Karpas-422 (cell line): Measurements from ENCODE around the gene HUNK. TPM values are rescaled to one million over a fixed set of nuclear protein-coding genes. Genes with fewer than 3 reads are reported as not detected.

Source experiments
- DNase-seq: peaks from one replicate; pipeline ENCODE4 v3.0.0-alpha.2; 2015
- H2AFZ ChIP-seq: fragments of 200-600 bp; sonication (generic); 2 replicates; pipeline ENCODE4 v1.6.1; 2014; ENCODE audit warnings: antibody characterized with exemption, low read length, mixed read lengths
- H3K27ac ChIP-seq: fragments of 200-600 bp; sonication (generic); 2 replicates; pipeline ENCODE4 v1.5.1; 2014; ENCODE audit warnings: mild to moderate bottlenecking, low read length, moderate library complexity
- H3K27me3 ChIP-seq: fragments of 200-600 bp; sonication (generic); 2 replicates; pipeline ENCODE4 v1.6.1; 2014; ENCODE audit warnings: low read length, mixed read lengths
- H3K36me3 ChIP-seq: fragments of 200-600 bp; sonication (generic); 2 replicates; pipeline ENCODE4 v1.6.1; 2014; ENCODE audit warnings: low read length, mixed read lengths; ENCODE audit not compliant: insufficient read depth
- H3K4me1 ChIP-seq: fragments of 200-600 bp; sonication (generic); 2 replicates; pipeline ENCODE4 v1.6.1; 2014; ENCODE audit warnings: mild to moderate bottlenecking, low read length, mixed read lengths
- H3K4me2 ChIP-seq: fragments of 200-600 bp; sonication (generic); 2 replicates; pipeline ENCODE4 v1.6.1; 2014; ENCODE audit warnings: low read length, low read depth, mild to moderate bottlenecking; ENCODE audit not compliant: poor library complexity, severe bottlenecking
- H3K4me3 ChIP-seq: fragments of 200-600 bp; sonication (generic); 2 replicates; pipeline ENCODE4 v1.5.1; 2014; ENCODE audit warnings: mild to moderate bottlenecking, antibody characterized with exemption, low read length, mixed read lengths
- H3K79me2 ChIP-seq: fragments of 200-600 bp; sonication (generic); 2 replicates; pipeline ENCODE4 v1.6.1; 2014; ENCODE audit warnings: mild to moderate bottlenecking, low read length, mixed read lengths
- H3K9ac ChIP-seq: fragments of 200-600 bp; sonication (generic); 2 replicates; pipeline ENCODE4 v1.6.0; 2014; ENCODE audit warnings: low read length
- H3K9me2 ChIP-seq: fragments of 200-600 bp; sonication (generic), shearing (Covaris generic); replicated peaks from 2 replicates; pipeline ENCODE4 v1.6.0; 2014; ENCODE audit warnings: mild to moderate bottlenecking, low read length, moderate library complexity; ENCODE audit not compliant: insufficient read depth
- H3K9me3 ChIP-seq: fragments of 300-700, 200-600 bp; sonication (generic); 2 replicates; pipeline ENCODE4 v1.6.1; 2014; ENCODE audit warnings: low read length, mixed read lengths
- H4K20me1 ChIP-seq: fragments of 200-600 bp; sonication (generic); 2 replicates; pipeline ENCODE4 v1.6.1; 2014; ENCODE audit warnings: mild to moderate bottlenecking, antibody characterized with exemption, low read length, low read depth; ENCODE audit not compliant: insufficient read depth
- total RNA-seq: library from RNA; depleted of rRNA; stranded (reverse); fragments of >200 nt; shearing (Covaris generic); gene quantifications from 2 replicates; pipeline ENCODE4 v1.2.3, GENCODE V29; 2014; ENCODE audit warnings: low replicate concordance

HUNK gene
- total RNA-seq, 1 experiment from 2014 or later: not detected

- Histone ChIP-seq H3K4me1 (no peaks in the 10 kb centered on the region), H3K4me2 (no peak overlapping the region), H3K27me3 (no peaks in the 10 kb centered on the region), H3K9ac (no peak overlapping the region), H3K36me3 (no peaks in the 10 kb centered on the region), H3K4me3 (no peak overlapping the region), H4K20me1 (no peaks in the 10 kb centered on the region), H3K79me2 (no peaks in the 10 kb centered on the region), H3K9me3 (no peaks in the 10 kb centered on the region), H3K27ac (no peak overlapping the region), H3K9me2 (no peaks in the 10 kb centered on the region), H2AFZ (no peak overlapping the region)
- no peak for DNase-seq
Observed at GRCh38 chr21:31893851-31894415, 21.1 kb downstream of the HUNK start.

DNA sequence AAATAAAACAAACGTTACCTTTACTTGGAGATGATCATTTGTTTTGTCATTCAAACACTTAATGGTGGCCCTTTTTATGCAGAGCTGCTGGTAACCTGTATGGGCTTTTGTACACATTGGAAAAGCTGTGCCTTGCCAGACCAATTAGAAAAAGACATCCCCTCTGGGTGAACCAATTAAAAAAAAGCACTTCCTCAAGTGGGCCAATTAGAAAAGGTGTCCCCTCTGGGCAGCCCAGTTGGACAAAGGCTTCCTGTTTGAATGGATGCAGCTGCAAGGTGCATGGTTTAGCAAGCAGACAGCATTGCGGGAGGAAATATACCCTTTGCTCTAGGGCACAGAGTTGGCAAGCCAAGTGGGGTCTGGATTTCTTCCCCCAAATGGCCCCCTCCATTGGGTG, 21.6 kb downstream of the HUNK start:
- no peak overlapping the region for H3K4me2 ChIP-seq
- DNase-seq: peak; percentile 65
- H3K36me3 ChIP-seq: no peaks in the 10 kb centered on the region
- no peaks in the 10 kb centered on the region for H3K4me1 ChIP-seq
- no peak overlapping the region for H2AFZ ChIP-seq
- H3K9me2 ChIP-seq: no peaks in the 10 kb centered on the region
- no peaks in the 10 kb centered on the region for H3K27me3 ChIP-seq
- no peak overlapping the region for H3K27ac ChIP-seq
- no peak overlapping the region for H3K9ac ChIP-seq
- H3K79me2 ChIP-seq: no peaks in the 10 kb centered on the region
- H4K20me1 ChIP-seq: no peaks in the 10 kb centered on the region
- H3K9me3 ChIP-seq: no peaks in the 10 kb centered on the region
- H3K4me3 ChIP-seq: no peak overlapping the region

GRCh38 chr21:31895077-31895835, 22.4 kb downstream of the HUNK start:
- Histone ChIP-seq H2AFZ (no peak overlapping the region), H3K4me2 (no peak overlapping the region), H3K9ac (no peak overlapping the region), H3K9me2 (no peaks in the 10 kb centered on the region), H3K36me3 (no peaks in the 10 kb centered on the region), H3K4me1 (no peaks in the 10 kb centered on the region), H3K9me3 (no peaks in the 10 kb centered on the region), H4K20me1 (no peaks in the 10 kb centered on the region), H3K79me2 (no peaks in the 10 kb centered on the region), H3K4me3 (no peak overlapping the region), H3K27ac (no peak overlapping the region), H3K27me3 (no peaks in the 10 kb centered on the region)
- no peak for DNase-seq

DNA sequence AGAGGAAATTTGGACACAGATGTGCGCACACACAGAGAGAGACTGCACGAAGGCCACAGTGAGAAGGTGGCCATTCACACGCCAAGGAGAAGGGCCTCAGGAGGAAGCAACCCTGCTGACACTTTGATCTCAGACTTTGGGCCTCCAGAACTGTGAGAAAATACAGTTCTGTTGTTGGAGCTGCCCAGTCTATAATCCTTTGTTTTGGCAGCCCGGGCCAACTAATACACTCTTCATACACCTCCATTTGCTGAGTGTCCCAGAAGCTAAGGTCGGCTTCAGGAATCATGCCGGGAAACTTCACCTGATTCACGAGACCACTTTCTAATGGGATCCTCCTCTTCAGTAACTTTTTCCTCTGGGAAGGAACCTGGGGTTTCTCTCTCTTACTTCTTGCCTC, 23.2 kb downstream of the HUNK start:
- no peak for DNase-seq
- Histone ChIP-seq H2AFZ (no peak overlapping the region), H3K36me3 (no peaks in the 10 kb centered on the region), H3K27me3 (no peaks in the 10 kb centered on the region), H3K4me1 (no peaks in the 10 kb centered on the region), H3K9me2 (no peaks in the 10 kb centered on the region), H3K27ac (no peak overlapping the region), H3K79me2 (no peaks in the 10 kb centered on the region), H4K20me1 (no peaks in the 10 kb centered on the region), H3K9ac (no peak overlapping the region), H3K4me2 (no peak overlapping the region), H3K4me3 (no peak overlapping the region), H3K9me3 (no peaks in the 10 kb centered on the region)

DNA sequence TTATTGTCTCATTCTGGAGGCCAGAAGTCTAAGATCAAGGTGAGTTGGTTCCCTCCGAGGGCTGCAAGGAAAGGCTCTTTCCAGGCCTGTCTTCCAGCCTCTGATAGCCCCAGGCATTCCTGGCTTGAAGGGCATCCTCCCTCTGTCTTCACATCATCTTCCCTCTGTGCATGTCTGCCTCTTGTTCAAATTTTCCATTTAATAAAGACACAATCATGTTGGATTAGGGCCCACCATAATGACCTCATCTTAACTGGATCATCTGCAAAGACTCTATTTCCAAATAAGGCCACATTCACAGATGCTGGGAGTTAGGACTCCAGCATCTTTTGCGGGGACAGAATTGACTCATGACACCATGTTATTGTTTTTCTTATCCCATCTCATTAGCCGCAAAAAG, 24.5 kb downstream of the HUNK start:
- no peaks in the 10 kb centered on the region for H3K79me2 ChIP-seq
- H4K20me1 ChIP-seq: no peaks in the 10 kb centered on the region
- H3K9ac ChIP-seq: no peak overlapping the region
- H3K4me1 ChIP-seq: no peaks in the 10 kb centered on the region
- H3K9me3 ChIP-seq: no peaks in the 10 kb centered on the region
- H2AFZ ChIP-seq: no peak overlapping the region
- no peak for DNase-seq
- no peak overlapping the region for H3K4me2 ChIP-seq
- H3K27me3 ChIP-seq: no peaks in the 10 kb centered on the region
- H3K4me3 ChIP-seq: no peak overlapping the region
- no peaks in the 10 kb centered on the region for H3K9me2 ChIP-seq
- no peaks in the 10 kb centered on the region for H3K36me3 ChIP-seq
- H3K27ac ChIP-seq: no peak overlapping the region

DNA sequence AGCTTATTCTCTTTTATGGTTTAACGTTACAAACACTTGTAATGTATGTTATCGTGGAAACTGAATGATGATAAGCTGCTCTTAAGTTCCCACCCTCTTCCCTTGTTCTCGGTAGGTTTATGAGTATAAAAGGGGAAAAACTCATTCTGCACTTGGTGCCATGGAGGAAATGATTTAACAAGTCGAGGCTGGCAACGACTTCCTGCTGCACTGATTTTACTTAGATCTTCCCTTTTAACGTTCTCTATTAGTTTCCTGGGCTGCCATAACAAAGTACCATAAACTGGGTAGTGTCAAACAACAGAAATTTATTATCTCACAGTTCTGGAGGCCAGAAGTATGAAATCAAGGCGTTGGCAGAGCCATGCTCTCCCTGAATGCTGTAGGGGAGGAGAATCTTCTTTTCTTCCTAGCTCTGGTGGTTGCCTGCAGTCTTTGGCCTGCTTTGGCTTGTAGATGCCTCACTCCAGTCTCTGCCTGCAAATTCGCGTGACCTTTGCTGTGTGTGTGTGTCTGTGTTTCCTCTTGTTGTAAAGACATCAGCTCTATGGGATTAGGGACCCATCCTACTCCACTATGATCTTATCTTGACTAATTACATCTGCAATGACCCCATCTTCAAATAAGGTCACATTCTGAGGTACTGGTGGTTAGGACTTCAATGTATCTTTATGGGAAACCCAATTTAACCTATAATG, 26.3 kb downstream of the HUNK start:
- no peaks in the 10 kb centered on the region for H3K79me2 ChIP-seq
- H3K27me3 ChIP-seq: no peaks in the 10 kb centered on the region
- no peaks in the 10 kb centered on the region for H3K9me2 ChIP-seq
- no peaks in the 10 kb centered on the region for H4K20me1 ChIP-seq
- H3K4me1 ChIP-seq: peaks cover 9% of the 10 kb centered on the region
- no peak overlapping the region for H2AFZ ChIP-seq
- no peak overlapping the region for H3K4me3 ChIP-seq
- no peak overlapping the region for H3K4me2 ChIP-seq
- no peaks in the 10 kb centered on the region for H3K36me3 ChIP-seq
- H3K27ac ChIP-seq: no peak overlapping the region
- H3K9me3 ChIP-seq: no peaks in the 10 kb centered on the region
- no peak overlapping the region for H3K9ac ChIP-seq
- DNase-seq: peak; percentile 17

DNA sequence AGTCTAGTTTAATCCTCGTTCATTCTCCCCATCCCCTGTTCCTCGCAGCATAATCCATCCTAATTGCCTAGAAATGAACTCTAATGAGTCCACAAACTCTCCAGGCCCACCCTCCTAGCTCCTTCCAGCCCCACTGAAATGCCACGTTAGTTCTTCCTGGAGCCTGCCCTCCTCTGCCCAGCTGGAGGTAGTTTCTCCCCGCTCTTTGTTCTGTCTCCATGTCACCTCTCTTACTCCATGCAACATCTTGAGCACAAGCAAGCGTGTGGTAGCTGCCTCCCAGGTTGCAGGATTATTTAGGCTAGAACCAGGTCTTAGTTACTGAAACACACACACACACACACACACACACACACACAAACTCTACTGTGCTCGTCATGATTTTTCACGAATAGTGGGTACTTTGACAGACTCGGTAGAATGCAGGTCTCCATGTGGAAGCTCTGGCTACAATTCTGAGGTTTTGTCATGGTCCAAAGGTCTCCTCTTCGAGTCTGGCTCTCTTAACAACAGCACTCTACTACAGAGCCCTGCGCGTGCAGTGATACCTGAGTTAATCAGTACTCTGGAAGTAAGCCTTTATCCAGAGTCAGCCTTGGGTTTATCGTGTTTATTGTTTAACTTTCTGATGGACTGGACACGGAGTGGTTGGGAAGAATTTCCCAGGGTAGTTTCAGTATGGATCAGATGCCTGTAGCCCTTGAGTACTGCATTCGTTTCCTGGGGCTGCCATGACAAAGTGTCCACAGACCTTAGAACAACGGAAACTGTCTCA, 27.5 kb downstream of the HUNK start:
- H3K27ac ChIP-seq: no peak overlapping the region
- no peaks in the 10 kb centered on the region for H3K9me3 ChIP-seq
- H4K20me1 ChIP-seq: no peaks in the 10 kb centered on the region
- no peaks in the 10 kb centered on the region for H3K36me3 ChIP-seq
- H3K27me3 ChIP-seq: 0 out of 2 replicates have a peak, but pooled peaks cover 2% of the 10 kb centered on the region
- no peaks in the 10 kb centered on the region for H3K9me2 ChIP-seq
- H2AFZ ChIP-seq: no peak overlapping the region
- no peak overlapping the region for H3K4me2 ChIP-seq
- no peak overlapping the region for H3K4me3 ChIP-seq
- peaks cover 15% of the 10 kb centered on the region for H3K4me1 ChIP-seq
- peak; percentile 31 for DNase-seq
- H3K9ac ChIP-seq: no peak overlapping the region
- H3K79me2 ChIP-seq: no peaks in the 10 kb centered on the region

GRCh38 chr21:31901315-31901714, 28.5 kb downstream of the HUNK start:
- H3K9me3 ChIP-seq: no peaks in the 10 kb centered on the region
- DNase-seq: no peak
- no peaks in the 10 kb centered on the region for H3K79me2 ChIP-seq
- H3K4me3 ChIP-seq: no peak overlapping the region
- H3K27ac ChIP-seq: no peak overlapping the region
- peaks cover 15% of the 10 kb centered on the region for H3K4me1 ChIP-seq
- no peaks in the 10 kb centered on the region for H3K36me3 ChIP-seq
- H3K4me2 ChIP-seq: no peak overlapping the region
- no peak overlapping the region for H2AFZ ChIP-seq
- H3K9me2 ChIP-seq: no peaks in the 10 kb centered on the region
- no peaks in the 10 kb centered on the region for H4K20me1 ChIP-seq
- no peak overlapping the region for H3K9ac ChIP-seq
- 0 out of 2 replicates have a peak, but pooled peaks cover 4% of the 10 kb centered on the region for H3K27me3 ChIP-seq
